AG04449 (cell line): ENCODE data around the gene EOLA2.
"Not testable (repeated sequence)": the region's sequence is repeated elsewhere in the genome, so short reads cannot be mapped to it uniquely, and the experiment has no call there.

Experiments used
- CTCF ChIA-PET: fragments of 350-600 bp; formaldehyde crosslinking; extraction: SDS; loops from one replicate; lab custom pipeline; 2021; ENCODE audit warnings: antibody characterized with exemption; lab: Yijun Ruan, JAX
- POLR2A ChIA-PET: fragments of 400-600, 350-600 bp; formaldehyde crosslinking; extraction: SDS; loops from one replicate; lab custom pipeline; 2020; ENCODE audit warnings: antibody characterized with exemption, inconsistent platforms; lab: Yijun Ruan, JAX
- DNase-seq: peaks from one replicate; pipeline ENCODE4 v3.0.0-alpha.2; 2010; ENCODE audit warnings: low read depth, low spot score
- H3K4me3 ChIP-seq: 2 replicates; pipeline ENCODE4 v1.5.1; 2011; ENCODE audit warnings: low read depth, mild to moderate bottlenecking, control low read depth, low read length
- CTCF ChIP-seq: IDR thresholded peaks from one replicate; pipeline ENCODE4 v1.5.1; 2011; ENCODE audit warnings: mild to moderate bottlenecking, moderate library complexity, low read length, control low read depth, inconsistent platforms; ENCODE audit not compliant: insufficient read depth; ENCODE audit errors: missing control alignments

The EOLA2 gene

GRCh38 chrX:149962010-149962409 lies 23.7 kb upstream of the EOLA2 start:
- no peak overlapping the region for H3K4me3 ChIP-seq
- ChIA-PET CTCF (interaction anchor here (0.7 to 2.4 kb wide), 6 partner anchors 11 to 524 kb away, joined by 4 to 20 read pairs (median 6); partner anchors contain the start of gene MAMLD1), POLR2A (no interaction called here)
- TF ChIP-seq CTCF = no peak
- DNase-seq = no peak

- no peak for DNase-seq
- POLR2A ChIA-PET = no interaction called here
- CTCF ChIA-PET = interaction anchor here (0.7 to 2.4 kb wide), 5 partner anchors 11 to 525 kb away, joined by 4 to 20 read pairs (median 8); partner anchors contain the start of gene MAMLD1
- no peak for TF ChIP-seq CTCF
- H3K4me3 ChIP-seq = no peak overlapping the region
These were observed 23.3 kb upstream of the EOLA2 start for GRCh38 chrX:149961572-149961971.

- ChIA-PET POLR2A (no interaction called here), CTCF (interaction anchor here (0.7 to 3.6 kb wide), 17 partner anchors 11 to 767 kb away, joined by 3 to 20 read pairs (median 3); no protein-coding TSS in a partner anchor)
- H3K4me3 ChIP-seq = no peak overlapping the region
- no peak for DNase-seq
- TF ChIP-seq CTCF = peak; percentile 26
These were observed 12.4 kb upstream of the EOLA2 start for GRCh38 chrX:149950681-149951080.

GRCh38 chrX:149949743-149950436 lies 11.6 kb upstream of the EOLA2 start:
- ChIA-PET CTCF (interaction anchor here (0.7 to 3.6 kb wide), 17 partner anchors 10 to 768 kb away, joined by 3 to 20 read pairs (median 4); no protein-coding TSS in a partner anchor), POLR2A (no interaction called here)
- H3K4me3 ChIP-seq = no peak overlapping the region
- no peak for TF ChIP-seq CTCF
- DNase-seq = no peak

- no peak for TF ChIP-seq CTCF
- no peak for DNase-seq
- ChIA-PET POLR2A (no interaction called here), CTCF (interaction anchor here (1.5 kb wide), 2 partner anchors 417 to 538 kb away, joined by 3 to 6 read pairs; no protein-coding TSS in a partner anchor)
- no peak overlapping the region for H3K4me3 ChIP-seq
These were observed 9.7 kb upstream of the EOLA2 start for GRCh38 chrX:149948016-149948415.

GRCh38 chrX:149946932-149947331 lies 8.6 kb upstream of the EOLA2 start:
- H3K4me3 ChIP-seq, CTCF ChIA-PET, POLR2A ChIA-PET, DNase-seq: not testable (repeated sequence)

GRCh38 chrX:149945820-149946219 lies 7.5 kb upstream of the EOLA2 start:
- POLR2A ChIA-PET, H3K4me3 ChIP-seq, DNase-seq, CTCF ChIA-PET: not testable (repeated sequence)

- H3K4me3 ChIP-seq, POLR2A ChIA-PET, CTCF ChIA-PET, DNase-seq: not testable (repeated sequence)
These were observed 6.9 kb upstream of the EOLA2 start for GRCh38 chrX:149945087-149945670.
